HG02943 (cell line): ENCODE results near the gene GPR173.

Experiments used
- ATAC-seq: cut with Tn5 transposase; IDR thresholded peaks from one replicate; pipeline ENCODE4 v1.9.1; 2021; ENCODE audit warnings: mild to moderate bottlenecking, low read depth, moderate library complexity; ENCODE audit not compliant: unreplicated experiment

The GPR173 gene

DNA sequence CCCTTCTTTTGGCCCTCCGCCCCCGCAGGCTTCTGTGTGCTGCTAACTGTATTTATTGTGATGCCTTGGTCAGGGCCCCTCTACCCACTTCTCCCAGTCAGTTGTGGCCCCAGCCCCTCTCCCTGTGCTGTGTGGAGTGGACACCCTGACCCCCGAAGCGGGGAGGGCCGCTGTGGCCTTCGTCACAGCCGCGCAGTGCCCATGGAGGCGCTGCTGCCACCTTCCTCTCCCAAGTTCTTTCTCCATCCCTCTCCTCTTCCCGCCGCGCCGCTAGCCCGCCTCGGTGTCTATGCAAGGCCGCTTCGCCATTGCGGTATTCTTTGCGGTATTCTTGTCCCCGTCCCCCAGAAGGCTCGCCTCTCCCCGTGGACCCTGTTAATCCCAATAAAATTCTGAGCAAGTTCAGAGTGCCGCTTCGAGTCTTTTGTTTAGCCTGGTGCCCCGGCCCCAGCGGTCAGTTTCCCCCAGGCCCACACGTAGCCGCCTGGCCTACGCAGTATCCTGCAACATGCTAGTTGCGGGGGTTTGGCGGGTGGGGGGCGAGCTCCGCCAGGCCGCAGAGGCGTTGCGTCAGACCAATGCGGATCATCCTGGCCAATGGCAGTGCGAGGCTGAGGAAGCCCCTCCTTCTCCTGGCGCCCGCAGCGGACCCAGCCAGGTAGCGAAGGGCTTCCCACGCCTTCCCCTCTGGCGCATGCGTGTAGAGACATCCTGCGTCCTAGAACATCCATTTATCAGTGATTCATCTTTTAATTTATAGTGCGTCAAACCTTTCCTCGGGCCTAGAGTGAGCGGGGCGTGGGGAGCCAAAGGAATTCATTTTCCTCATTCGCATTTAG is 39.8 kb downstream of the GPR173 start:
- no peak for ATAC-seq

DNA sequence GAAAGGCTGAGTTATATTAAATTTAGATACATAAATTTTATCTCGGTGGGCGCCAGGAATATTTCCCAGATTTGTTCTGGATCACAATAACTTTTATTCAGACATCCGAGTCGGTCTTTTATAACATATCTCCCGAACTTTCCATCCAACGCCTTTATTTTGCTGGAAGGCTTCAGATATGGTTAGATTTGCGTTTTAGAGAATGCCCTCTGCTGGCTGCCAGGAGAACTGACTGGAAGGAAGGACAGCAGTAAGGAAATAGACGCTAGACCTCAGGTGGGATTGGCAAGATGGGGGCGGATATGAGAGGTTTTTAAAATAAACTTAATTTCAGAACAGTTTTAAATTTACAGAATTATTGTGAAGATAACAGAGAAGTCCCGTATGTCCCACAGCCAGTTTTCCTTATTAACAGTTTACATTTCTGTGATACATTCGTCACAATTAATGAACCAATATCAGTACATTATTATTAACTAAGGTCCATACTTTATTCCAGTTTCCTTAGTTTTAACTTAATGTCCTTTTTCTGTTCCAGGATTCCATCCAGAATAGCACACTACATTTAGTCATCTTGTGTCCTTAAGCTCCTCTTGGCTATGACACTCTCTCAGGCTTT is 40.7 kb downstream of the GPR173 start:
- ATAC-seq, result no peak

DNA sequence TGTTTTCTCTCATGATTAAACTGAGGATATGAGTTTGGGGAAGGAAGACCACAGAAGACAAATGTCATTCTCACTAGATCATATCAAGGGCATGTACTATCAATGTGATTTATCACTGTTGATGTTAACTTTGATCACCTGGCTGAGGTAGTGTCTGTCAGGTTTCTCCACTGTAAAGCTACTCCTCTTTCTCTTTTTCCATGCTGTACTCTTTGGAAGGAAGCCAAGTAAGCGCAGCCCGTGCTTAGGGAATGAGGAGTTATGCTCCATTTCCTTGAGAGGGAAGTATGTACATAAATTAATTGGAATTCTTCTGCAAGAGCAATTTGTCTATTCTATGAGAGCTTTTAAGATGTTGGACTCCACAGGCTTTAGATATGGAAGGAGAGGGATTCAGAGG is 41.3 kb downstream of the GPR173 start:
- ATAC-seq, result no peak

DNA sequence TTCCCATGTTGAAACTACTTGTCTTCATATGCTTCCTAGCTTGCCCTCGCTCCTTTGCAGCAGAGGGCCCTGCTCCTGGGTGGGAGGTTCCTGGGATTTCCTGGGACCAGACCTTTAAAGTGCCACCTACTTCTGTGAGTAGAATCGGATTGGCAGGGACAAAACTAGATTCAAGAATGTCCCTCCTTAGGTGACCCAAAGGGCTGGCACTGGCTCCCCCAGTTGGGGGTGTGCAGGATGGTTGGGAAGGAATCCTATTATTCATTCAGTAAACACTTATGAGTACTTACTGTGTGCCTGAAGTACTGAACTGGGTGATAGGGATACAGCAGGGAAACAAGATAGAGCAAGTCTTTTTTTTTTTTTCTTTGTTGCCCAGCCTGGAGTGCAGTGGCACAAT is 42.8 kb downstream of the GPR173 start:
- no peak for ATAC-seq

DNA sequence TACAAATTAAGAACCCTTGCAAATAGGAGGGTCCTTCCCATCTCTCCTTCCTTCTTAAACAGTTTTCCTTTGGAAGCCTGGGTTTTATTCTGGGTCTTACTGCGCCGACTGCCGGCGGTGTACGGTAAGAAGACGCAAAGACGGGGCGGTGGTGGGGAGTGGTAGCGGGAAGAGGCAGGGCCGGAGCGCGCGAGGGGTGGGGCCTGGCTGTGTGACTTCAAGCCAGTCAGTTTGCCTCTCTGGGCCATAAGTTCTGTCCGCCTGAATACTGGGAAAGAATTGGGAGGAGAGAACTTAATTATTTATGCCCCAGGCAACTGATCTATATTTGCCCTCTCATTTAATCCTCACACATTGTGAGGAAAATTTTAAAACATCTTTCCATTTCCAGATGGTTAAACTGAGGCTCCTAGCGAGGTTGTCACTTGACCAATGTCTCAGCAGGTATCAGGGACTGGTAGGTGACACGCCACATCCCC is 44.6 kb downstream of the GPR173 start:
- peak; percentile 51 for ATAC-seq

DNA sequence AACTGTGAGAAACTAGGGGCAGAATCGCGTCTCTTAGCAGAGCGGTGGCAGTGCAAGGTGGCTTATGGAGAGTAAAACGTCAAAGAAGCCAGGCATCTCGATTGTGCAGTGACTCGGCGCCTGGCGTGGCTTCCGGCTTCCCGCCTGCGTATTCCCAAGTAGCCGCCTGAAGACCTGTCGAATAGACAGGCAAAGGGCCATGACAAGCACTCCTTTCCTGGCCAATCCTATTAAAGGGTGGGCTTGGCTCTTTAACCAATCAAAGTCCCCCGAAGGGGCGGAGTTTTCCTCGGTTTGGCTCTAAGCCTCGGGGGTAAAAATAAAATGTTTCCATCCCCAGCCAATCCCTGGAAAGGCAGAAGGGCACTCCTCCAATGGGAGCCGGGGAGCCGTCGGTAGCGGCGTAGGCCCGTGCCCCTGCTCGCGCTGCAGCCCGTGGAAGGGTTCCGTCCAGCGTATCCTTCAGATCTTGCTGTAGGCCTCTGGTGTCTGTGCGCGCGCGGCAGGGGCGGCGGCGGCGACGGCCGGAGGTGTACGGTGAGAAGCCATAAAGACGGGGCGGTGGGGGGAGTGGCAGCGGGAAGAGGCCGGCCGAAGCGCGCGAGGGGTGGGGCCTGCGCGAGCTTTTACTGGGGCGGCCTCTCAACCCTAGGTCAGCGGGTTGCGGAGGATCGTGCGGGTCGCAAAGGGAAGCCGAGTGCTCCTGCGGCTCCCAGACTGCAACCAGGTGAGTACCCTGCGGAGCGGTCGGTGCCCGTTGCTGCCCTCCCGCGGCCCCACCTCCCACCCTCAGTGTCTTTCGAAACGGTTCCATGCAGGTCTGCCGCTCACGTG is 45.4 kb downstream of the GPR173 start, which contains the start of gene KANTR:
Gene KANTR, plus strand, starts transcription at position 395 of the 834 bp plus-strand sequence. CDS start 30,131 bp downstream, outside the sequence.
- peak; percentile 74 for ATAC-seq

DNA sequence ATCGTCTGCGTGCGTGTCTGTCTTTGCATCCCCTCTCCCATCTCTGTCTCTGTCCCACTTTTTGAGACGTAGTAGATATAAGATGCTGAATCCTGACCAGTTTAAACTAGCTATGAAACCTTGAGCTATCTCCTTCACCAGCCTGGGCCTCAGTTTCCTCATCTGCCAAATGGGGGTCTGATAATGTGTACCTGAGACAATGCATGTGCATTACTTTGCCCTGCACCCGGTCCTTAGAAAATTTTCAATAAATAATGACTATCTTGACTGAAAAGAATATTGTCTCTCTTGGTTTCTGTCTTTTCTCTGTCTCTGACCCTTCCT is 46.0 kb downstream of the GPR173 start:
- no peak for ATAC-seq

DNA sequence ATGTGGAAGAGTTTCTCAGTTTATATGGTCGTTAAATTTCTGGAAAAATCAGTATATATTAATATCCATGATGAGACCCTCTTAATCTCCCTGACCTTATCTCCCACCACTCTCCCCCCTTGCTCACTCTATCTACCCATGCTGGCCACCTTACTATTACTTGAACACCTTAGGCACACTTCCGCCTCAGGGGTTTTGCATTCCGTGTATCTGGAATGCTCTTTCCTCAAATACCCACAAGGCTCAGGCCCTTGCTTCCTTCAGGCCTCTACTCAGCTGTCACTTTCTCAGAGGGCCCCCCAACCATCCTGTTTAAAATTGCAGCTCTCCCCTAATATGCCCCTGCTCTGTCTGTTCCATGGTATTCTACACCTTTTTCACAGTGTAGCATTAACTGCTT is 47.2 kb downstream of the GPR173 start:
- ATAC-seq, result no peak

DNA sequence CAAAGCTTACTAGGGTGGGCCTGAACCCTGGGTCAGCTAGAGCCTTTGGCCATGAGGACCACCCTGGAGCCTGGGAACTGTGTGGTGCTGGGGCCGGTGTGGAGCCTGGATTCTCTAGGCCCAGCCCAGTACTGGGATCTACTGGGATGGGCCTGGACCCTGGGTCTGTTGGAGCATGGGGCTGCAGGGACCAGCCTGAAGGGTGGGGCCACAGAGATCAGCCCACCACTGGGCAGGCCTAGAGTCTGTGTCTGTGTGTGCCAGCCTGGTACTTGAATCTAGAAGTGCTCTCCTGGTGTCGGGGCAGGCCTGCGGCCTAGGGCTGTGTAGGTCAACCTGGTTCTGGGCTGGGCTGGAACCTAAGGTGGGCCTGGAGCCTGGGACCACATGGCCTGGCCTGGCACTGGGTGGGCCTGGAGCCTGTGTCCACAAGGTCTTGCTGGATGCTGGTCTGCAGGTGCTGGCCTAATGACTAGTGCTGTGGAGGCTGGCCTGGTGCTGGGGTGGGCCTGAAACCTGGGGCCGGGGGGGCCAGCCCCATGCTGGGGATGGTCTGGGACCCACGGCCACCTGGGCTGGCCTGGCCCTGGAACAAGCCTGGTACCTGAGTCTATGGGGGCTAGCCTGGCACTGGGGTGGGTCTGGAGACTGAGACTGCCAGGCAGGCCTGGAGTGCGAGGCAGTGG is 66.4 kb downstream of the GPR173 start:
- ATAC-seq, result no peak

DNA sequence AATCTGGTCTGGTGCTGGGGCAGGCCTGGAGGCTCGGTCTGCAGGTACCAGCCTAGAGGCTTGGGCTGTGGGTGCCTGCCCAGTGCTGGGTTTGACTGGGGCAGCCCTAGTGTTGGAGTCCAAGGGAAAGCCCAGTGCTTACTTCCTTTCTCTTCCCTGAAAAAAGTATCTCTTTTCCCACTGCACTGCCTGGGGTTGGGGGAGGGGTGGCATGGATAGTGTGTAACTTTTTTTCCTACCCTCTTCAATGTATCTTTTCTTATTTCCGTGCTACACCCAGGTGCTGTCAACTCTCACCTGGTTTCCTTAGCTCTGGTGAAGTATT is 66.9 kb downstream of the GPR173 start:
- ATAC-seq, result no peak

DNA sequence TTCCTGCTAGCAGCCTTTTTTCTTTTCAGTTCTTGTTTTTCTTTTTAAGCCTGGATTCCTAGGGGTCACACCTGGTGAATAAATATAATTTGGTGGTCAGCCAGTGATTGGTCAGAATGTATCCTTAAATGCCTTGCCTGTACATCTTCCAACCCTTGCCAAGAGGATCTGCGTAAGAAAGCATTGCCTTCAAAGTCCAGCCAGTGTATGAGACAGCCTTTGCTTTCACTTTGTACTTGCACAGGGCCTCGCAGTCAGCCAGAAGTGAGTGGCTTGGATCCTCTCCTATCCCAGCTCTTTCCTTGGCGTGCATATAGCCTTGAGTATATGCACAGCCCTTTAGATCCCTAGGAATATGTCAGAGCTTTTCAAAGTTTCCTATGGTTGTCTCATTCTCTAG is 67.5 kb downstream of the GPR173 start:
- ATAC-seq, result no peak

DNA sequence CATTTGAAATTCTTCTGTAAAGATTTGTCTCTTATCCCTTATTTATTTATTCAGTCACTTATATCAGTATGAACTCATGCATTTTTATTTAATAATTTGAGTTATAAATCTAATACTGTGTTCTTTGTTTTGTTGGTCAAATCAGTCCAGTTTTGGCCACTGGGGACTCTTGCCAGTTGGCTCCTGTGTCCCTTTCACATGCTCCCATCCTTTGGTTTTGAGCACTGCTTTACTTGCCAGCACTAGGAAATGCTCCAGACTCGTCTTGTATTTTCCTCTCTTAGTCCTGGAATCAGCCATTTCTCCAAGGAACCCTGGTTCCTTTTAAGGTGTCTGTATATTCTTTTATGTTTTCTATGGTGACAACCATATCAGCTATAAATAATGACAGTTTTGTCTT is 73.4 kb downstream of the GPR173 start:
- ATAC-seq, result no peak

DNA sequence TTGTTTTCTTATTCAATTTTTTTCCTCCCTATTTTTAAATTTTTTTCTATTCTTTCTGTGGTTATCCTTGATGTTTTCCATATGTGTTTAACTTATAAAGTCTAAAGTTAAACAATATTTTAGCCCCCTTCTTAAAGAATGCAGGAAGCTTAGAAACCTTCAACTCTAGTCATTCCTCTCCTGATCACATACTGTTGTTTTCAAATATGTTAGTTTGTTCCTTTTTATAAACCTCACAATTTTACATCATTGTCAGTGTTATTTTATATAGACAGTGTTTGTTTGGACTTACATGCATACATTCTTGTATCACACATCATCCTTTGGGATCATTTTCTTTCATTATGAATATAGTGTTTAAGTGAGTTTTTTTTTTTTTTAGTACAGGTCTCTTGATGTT is 76.9 kb downstream of the GPR173 start:
- ATAC-seq, result no peak

DNA sequence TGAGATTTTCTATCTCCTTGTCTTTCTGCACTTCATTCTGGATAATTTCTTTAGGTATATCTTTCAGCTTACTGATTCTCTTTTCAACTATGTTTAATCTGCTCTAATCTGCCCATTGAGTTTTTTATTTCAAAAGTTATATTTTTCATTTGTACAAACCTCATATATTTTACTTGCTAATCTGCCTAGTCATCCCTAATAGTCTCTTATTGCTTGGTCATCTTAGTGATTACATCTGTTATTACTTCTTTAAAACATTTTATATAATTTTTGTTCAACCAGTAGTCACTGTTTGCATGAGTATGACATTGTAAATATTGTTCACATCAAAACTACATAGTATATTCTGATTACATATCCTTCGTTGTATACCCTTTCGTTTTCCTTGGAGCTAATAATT is 77.8 kb downstream of the GPR173 start:
- no peak for ATAC-seq

DNA sequence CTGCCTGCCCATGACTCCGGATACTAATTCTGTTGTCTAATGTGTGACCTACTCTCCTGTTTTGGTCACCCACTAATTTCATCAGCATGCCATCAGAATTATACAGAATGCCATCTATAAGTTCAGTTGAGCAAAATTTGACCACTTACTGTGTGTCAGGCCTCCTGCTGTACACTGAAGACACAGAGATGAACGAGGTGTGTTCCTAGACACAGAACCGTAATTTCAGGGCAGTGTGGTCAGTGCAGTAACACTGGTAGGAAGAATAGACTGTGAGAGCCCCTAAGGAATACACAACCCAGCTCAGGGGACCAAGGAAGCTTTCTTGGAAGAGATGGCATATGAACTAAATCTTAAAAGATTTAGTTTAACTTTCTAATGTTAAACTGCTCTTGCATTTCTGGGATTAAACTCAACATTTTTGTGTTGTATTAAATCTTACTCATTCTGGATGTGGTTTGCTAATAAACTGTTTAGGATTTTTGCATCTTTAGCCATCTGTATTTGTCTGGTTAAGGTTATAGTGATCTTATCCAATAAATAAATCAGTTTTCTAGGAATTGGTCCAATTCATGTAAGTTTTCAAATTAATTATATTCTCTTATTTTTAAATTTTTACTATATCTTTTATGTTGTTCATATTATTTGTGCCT is 79.6 kb downstream of the GPR173 start:
- ATAC-seq, result no peak
